ENCODE measurements around the gene RFX4. TPM values are rescaled to one million over a fixed set of nuclear protein-coding genes. Genes with fewer than 3 reads are reported as not detected.

Gene RFX4
- polyA plus RNA-seq, 1 donor (not counting 4 experiments of a cell fraction or from before 2014, with no cell fraction given): not detected

GRCh38 chr12:106791531-106791930 lies 208.7 kb downstream of the RFX4 start:
- H3K4me1 ChIP-seq (ENCODE audit: control insufficient read depth, extremely low read depth, insufficient read depth, low read length): no peaks in the 10 kb centered on the region
- no peaks in the 10 kb centered on the region for H3K27me3 ChIP-seq (ENCODE audit: control insufficient read depth, extremely low read depth, insufficient read depth, low read length)
- H3K79me2 ChIP-seq (ENCODE audit: control insufficient read depth, insufficient read depth, low read length): no peaks in the 10 kb centered on the region
- no peak overlapping the region for H3K4me3 ChIP-seq (ENCODE audit: control insufficient read depth in 2 of 3, extremely low read depth in 1 of 3, insufficient read depth in 2 of 3, low read depth in 1 of 3, low read length in 3 of 3)
- TF ChIP-seq, protein P1, sequence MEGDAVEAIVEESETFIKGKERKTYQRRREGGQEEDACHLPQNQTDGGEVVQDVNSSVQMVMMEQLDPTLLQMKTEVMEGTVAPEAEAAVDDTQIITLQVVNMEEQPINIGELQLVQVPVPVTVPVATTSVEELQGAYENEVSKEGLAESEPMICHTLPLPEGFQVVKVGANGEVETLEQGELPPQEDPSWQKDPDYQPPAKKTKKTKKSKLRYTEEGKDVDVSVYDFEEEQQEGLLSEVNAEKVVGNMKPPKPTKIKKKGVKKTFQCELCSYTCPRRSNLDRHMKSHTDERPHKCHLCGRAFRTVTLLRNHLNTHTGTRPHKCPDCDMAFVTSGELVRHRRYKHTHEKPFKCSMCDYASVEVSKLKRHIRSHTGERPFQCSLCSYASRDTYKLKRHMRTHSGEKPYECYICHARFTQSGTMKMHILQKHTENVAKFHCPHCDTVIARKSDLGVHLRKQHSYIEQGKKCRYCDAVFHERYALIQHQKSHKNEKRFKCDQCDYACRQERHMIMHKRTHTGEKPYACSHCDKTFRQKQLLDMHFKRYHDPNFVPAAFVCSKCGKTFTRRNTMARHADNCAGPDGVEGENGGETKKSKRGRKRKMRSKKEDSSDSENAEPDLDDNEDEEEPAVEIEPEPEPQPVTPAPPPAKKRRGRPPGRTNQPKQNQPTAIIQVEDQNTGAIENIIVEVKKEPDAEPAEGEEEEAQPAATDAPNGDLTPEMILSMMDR (optimal IDR thresholded peaks at IDR 0.05 in 1 of 3, IDR thresholded peaks at IDR 0.05 in 1 of 3, conservative IDR thresholded peaks at IDR 0.05 in 1 of 3; ENCODE audit: extremely low read depth in 1 of 3, insufficient read depth in 2 of 3, low read length in 3 of 3): no peak
- H3K9ac ChIP-seq (ENCODE audit: control insufficient read depth, extremely low read depth, insufficient read depth, low read length): no peak overlapping the region
- H4K20me1 ChIP-seq (ENCODE audit: control insufficient read depth, extremely low read depth, insufficient read depth, low read length): no peaks in the 10 kb centered on the region
- DNase-seq (ENCODE audit: low read depth, low spot score) (no peak), FAIRE-seq (no peak)
- dilution Hi-C loops (cut with MboI; ENCODE audit: extremely low pct_ligation_motif_present, low sequenced_read_pairs): no loop called here
- H3K36me3 ChIP-seq (ENCODE audit: control insufficient read depth in 2 of 2, extremely low read depth in 1 of 2, insufficient read depth in 2 of 2, low read length in 2 of 2): peaks cover 0 to 9% of the 10 kb centered on the region in 2 experiments
- H3K9me3 ChIP-seq (ENCODE audit: control insufficient read depth, low read depth, low read length): no peaks in the 10 kb centered on the region
- no peaks in the 10 kb centered on the region for H3K9me1 ChIP-seq (ENCODE audit: control insufficient read depth, extremely low read depth, insufficient read depth, low read length)
- no peak overlapping the region for H2AFZ ChIP-seq (ENCODE audit: control insufficient read depth, low read length)
- no peak overlapping the region for H3K27ac ChIP-seq (ENCODE audit: control insufficient read depth, insufficient read depth, low read length)
- H3K4me2 ChIP-seq (ENCODE audit: control insufficient read depth, extremely low read depth, insufficient read depth, low read depth, low read length): no peak overlapping the region

DNA sequence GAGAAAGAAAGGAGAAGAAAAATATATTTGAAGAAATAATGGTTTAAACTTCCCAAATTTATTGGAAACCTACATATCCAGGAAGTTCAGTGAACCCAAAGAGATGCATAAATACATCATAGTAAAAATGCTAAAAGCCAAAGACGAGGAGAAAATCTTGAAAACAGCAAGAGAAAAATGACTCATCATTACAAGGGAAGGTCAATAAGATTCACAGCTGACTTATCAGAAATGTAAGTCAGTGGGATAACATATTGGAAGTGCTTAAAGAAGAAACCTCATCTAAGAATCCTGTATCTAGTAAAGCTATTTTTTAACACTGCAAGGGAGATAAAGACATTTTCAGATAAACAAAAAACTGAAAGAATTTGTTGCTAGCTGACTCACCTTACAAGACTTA lies 211.6 kb downstream of the RFX4 start:
- no peak overlapping the region for H3K9ac ChIP-seq (ENCODE audit: control insufficient read depth, extremely low read depth, insufficient read depth, low read length)
- H3K27me3 ChIP-seq (ENCODE audit: control insufficient read depth, extremely low read depth, insufficient read depth, low read length): no peaks in the 10 kb centered on the region
- H3K27ac ChIP-seq (ENCODE audit: control insufficient read depth, insufficient read depth, low read length): no peak overlapping the region
- no peaks in the 10 kb centered on the region for H3K4me1 ChIP-seq (ENCODE audit: control insufficient read depth, extremely low read depth, insufficient read depth, low read length)
- no peaks in the 10 kb centered on the region for H3K79me2 ChIP-seq (ENCODE audit: control insufficient read depth, insufficient read depth, low read length)
- H2AFZ ChIP-seq (ENCODE audit: control insufficient read depth, low read length): no peak overlapping the region
- no peak for TF ChIP-seq EZH2 (IDR thresholded peaks at IDR 0.05; ENCODE audit: low read length)
- TF ChIP-seq, protein P1 (optimal IDR thresholded peaks at IDR 0.05 in 1 of 3, IDR thresholded peaks at IDR 0.05 in 1 of 3, conservative IDR thresholded peaks at IDR 0.05 in 1 of 3; ENCODE audit: extremely low read depth in 1 of 3, insufficient read depth in 2 of 3, low read length in 3 of 3): no peak
- no peaks in the 10 kb centered on the region for H3K9me3 ChIP-seq (ENCODE audit: control insufficient read depth, low read depth, low read length)
- FAIRE-seq: no peak
- no peak overlapping the region for H3K4me2 ChIP-seq (ENCODE audit: control insufficient read depth, extremely low read depth, insufficient read depth, low read depth, low read length)
- no peaks in the 10 kb centered on the region for H3K9me1 ChIP-seq (ENCODE audit: control insufficient read depth, extremely low read depth, insufficient read depth, low read length)
- no peak overlapping the region for H3K4me3 ChIP-seq (ENCODE audit: control insufficient read depth in 2 of 3, extremely low read depth in 1 of 3, insufficient read depth in 2 of 3, low read depth in 1 of 3, low read length in 3 of 3)
- no peak for DNase-seq (ENCODE audit: low read depth, low spot score)
- H4K20me1 ChIP-seq (ENCODE audit: control insufficient read depth, extremely low read depth, insufficient read depth, low read length): no peaks in the 10 kb centered on the region
- dilution Hi-C loops (cut with MboI; ENCODE audit: extremely low pct_ligation_motif_present, low sequenced_read_pairs): no loop called here
- H3K36me3 ChIP-seq (ENCODE audit: control insufficient read depth in 2 of 2, extremely low read depth in 1 of 2, insufficient read depth in 2 of 2, low read length in 2 of 2): peaks cover 0 to 9% of the 10 kb centered on the region in 2 experiments

Data from keratinocyte (primary cell).